ENCODE measurements around the gene SNX27. TPM values are rescaled to one million over a fixed set of nuclear protein-coding genes. Genes with fewer than 3 reads are reported as not detected.
"Not testable (repeated sequence)": the region's sequence is repeated elsewhere in the genome, so short reads cannot be mapped to it uniquely, and the experiment has no call there.

Gene SNX27
- total RNA-seq, 1 experiment from 2014 or later, result 32.7 TPM

GRCh38 chr1:151715726-151716404 lies 104.0 kb downstream of the SNX27 start:
- in situ Hi-C loops (cut with HindIII; ENCODE audit: low sequenced_read_pairs), result no loop called here

GRCh38 chr1:151716405-151716762 lies 104.5 kb downstream of the SNX27 start:
- no peak for DNase-seq (ENCODE audit: low spot score)
- in situ Hi-C loops (cut with HindIII; ENCODE audit: low sequenced_read_pairs), result no loop called here

More at GRCh38 chr1:151715726-151716404, 104.0 kb downstream of the SNX27 start:
- DNase-seq (ENCODE audit: low spot score), result peak; percentile 59

GRCh38 chr1:151716771-151717631 lies 105.2 kb downstream of the SNX27 start, which contains the start of gene CELF3:
Gene CELF3, minus strand, starts transcription at chr1:151716803. Its CDS starts 783 bp downstream, at chr1:151716020.
- peak; percentile 99 for DNase-seq (ENCODE audit: low spot score)
- in situ Hi-C loops (cut with HindIII; ENCODE audit: low sequenced_read_pairs), result no loop called here

GRCh38 chr1:151718011-151718431 lies 106.2 kb downstream of the SNX27 start:
- in situ Hi-C loops (cut with HindIII; ENCODE audit: low sequenced_read_pairs), result no loop called here
- DNase-seq (ENCODE audit: low spot score), result peak; percentile 46

- DNase-seq (ENCODE audit: low spot score), result no peak
- in situ Hi-C loops (cut with HindIII; ENCODE audit: low sequenced_read_pairs), result no loop called here
Measured at GRCh38 chr1:151718666-151719065, 106.8 kb downstream of the SNX27 start.

GRCh38 chr1:151720125-151720524 lies 108.3 kb downstream of the SNX27 start:
- no peak for DNase-seq (ENCODE audit: low spot score)
- in situ Hi-C loops (cut with HindIII; ENCODE audit: low sequenced_read_pairs), result no loop called here

GRCh38 chr1:151720554-151720953 lies 108.7 kb downstream of the SNX27 start:
- in situ Hi-C loops (cut with HindIII; ENCODE audit: low sequenced_read_pairs), result no loop called here
- DNase-seq (ENCODE audit: low spot score), result peak; percentile 55

GRCh38 chr1:151720974-151721787 lies 109.3 kb downstream of the SNX27 start, which contains the start of gene RIIAD1:
Gene RIIAD1, plus strand, starts transcription at chr1:151721522. Its CDS starts 15 bp downstream, at chr1:151721537.
- in situ Hi-C loops (cut with HindIII; ENCODE audit: low sequenced_read_pairs), result no loop called here

GRCh38 chr1:151721788-151722510 lies 110.1 kb downstream of the SNX27 start:
- DNase-seq (ENCODE audit: low spot score), result no peak
- in situ Hi-C loops (cut with HindIII; ENCODE audit: low sequenced_read_pairs), result no loop called here

More at GRCh38 chr1:151720974-151721787, 109.3 kb downstream of the SNX27 start, which contains the start of gene RIIAD1:
- DNase-seq (ENCODE audit: low spot score), result peak; percentile 55

GRCh38 chr1:151723726-151724370 lies 112.0 kb downstream of the SNX27 start:
- in situ Hi-C loops (cut with HindIII; ENCODE audit: low sequenced_read_pairs), result no loop called here
- DNase-seq (ENCODE audit: low spot score), result no peak

- in situ Hi-C loops (cut with HindIII; ENCODE audit: low sequenced_read_pairs), result no loop called here
- DNase-seq (ENCODE audit: low spot score), result peak; percentile 90
Measured at GRCh38 chr1:151728151-151729054, 116.6 kb downstream of the SNX27 start.

- DNase-seq (ENCODE audit: low spot score), result peak; percentile 10
- in situ Hi-C loops (cut with HindIII; ENCODE audit: low sequenced_read_pairs), result no loop called here
Measured at GRCh38 chr1:151729157-151729965, 117.5 kb downstream of the SNX27 start.

GRCh38 chr1:151729966-151730291 lies 118.1 kb downstream of the SNX27 start:
- peak; percentile 8 for DNase-seq (ENCODE audit: low spot score)
- in situ Hi-C loops (cut with HindIII; ENCODE audit: low sequenced_read_pairs), result no loop called here

- DNase-seq (ENCODE audit: low spot score), result no peak
- in situ Hi-C loops (cut with HindIII; ENCODE audit: low sequenced_read_pairs), result no loop called here
Measured at GRCh38 chr1:151733126-151733525, 121.3 kb downstream of the SNX27 start.

GRCh38 chr1:151733995-151734394 lies 122.1 kb downstream of the SNX27 start:
- in situ Hi-C loops (cut with HindIII; ENCODE audit: low sequenced_read_pairs), result not testable (repeated sequence)

GRCh38 chr1:151737026-151737425 lies 125.2 kb downstream of the SNX27 start:
- in situ Hi-C loops (cut with HindIII; ENCODE audit: low sequenced_read_pairs), result no loop called here
- DNase-seq (ENCODE audit: low spot score), result no peak

More at GRCh38 chr1:151733995-151734394, 122.1 kb downstream of the SNX27 start:
- not testable (repeated sequence) for DNase-seq (ENCODE audit: low spot score)
